NCI-H1417 (cell line): ENCODE results near the gene FUT1.
"Not testable (repeated sequence)": the region's sequence is repeated elsewhere in the genome, so short reads cannot be mapped to it uniquely, and the experiment has no call there.

ENCODE experiments used
- DNase-seq, 3 experiments: peaks; one replicate each; lab custom pipeline; 2025; lab: John Stamatoyannopoulos, UW

The FUT1 gene

GRCh38 chr19:48768994-48769713, 16.7 kb upstream of the FUT1 start:
- DNase-seq, result peak in 1 of 3 experiments; percentile 23

GRCh38 chr19:48768171-48768753, 15.8 kb upstream of the FUT1 start:
- DNase-seq, result peak in 1 of 3 experiments; percentile 46

- DNase-seq, result not testable (repeated sequence)
Measured at GRCh38 chr19:48765816-48766215, 13.4 kb upstream of the FUT1 start.

- no peak for DNase-seq
Measured at GRCh38 chr19:48760504-48761205, 8.2 kb upstream of the FUT1 start.

- no peak for DNase-seq
Measured at GRCh38 chr19:48757741-48758144, 5.3 kb upstream of the FUT1 start.

GRCh38 chr19:48757089-48757675, 4.7 kb upstream of the FUT1 start:
- no peak for DNase-seq

- DNase-seq, result no peak
Measured at GRCh38 chr19:48756686-48757085, 4.2 kb upstream of the FUT1 start.

- no peak for DNase-seq
Measured at GRCh38 chr19:48756212-48756611, 3.8 kb upstream of the FUT1 start.

- no peak for DNase-seq
Measured at GRCh38 chr19:48755787-48756186, 3.3 kb upstream of the FUT1 start.

- peak in 1 of 3 experiments; percentile 14 for DNase-seq
Measured at GRCh38 chr19:48755084-48755641, 2.7 kb upstream of the FUT1 start, which contains the start of gene FGF21. Gene FGF21, plus strand, starts transcription at chr19:48755524. Its CDS starts 713 bp downstream, at chr19:48756237.

GRCh38 chr19:48751845-48752495, 471 bp downstream of the FUT1 start:
- DNase-seq, result peak in 2 of 3 experiments; percentile 59 to 69

GRCh38 chr19:48750771-48751504, 1.5 kb downstream of the FUT1 start:
- no peak for DNase-seq

GRCh38 chr19:48750351-48750750, 2.1 kb downstream of the FUT1 start:
- no peak for DNase-seq

GRCh38 chr19:48749571-48750198, 2.8 kb downstream of the FUT1 start:
- DNase-seq, result no peak

- DNase-seq, result no peak
Measured at GRCh38 chr19:48746738-48747575, 5.5 kb downstream of the FUT1 start, which contains the start of gene IZUMO1. Gene IZUMO1, minus strand, starts transcription at chr19:48746909. Its CDS starts 1,050 bp downstream, at chr19:48745859.

GRCh38 chr19:48746110-48746509, 6.3 kb downstream of the FUT1 start:
- no peak for DNase-seq

- DNase-seq, result peak; percentile 10 to 67 (median 31)
Measured at GRCh38 chr19:48745208-48745995, 7.0 kb downstream of the FUT1 start.

- DNase-seq, result no peak
Measured at GRCh38 chr19:48742096-48742495, 10.3 kb downstream of the FUT1 start.
